GM12878 (cell line): ENCODE results near the gene SH2D2A. TPM values are rescaled to one million over a fixed set of nuclear protein-coding genes. Genes with fewer than 3 reads are reported as not detected.

Source experiments
- BMI1 ChIP-seq: fragments of 450-650 bp; IDR thresholded peaks from 2 replicates; pipeline ENCODE4 v1.6.1; 2016; ENCODE audit warnings: mild to moderate bottlenecking, moderate library complexity, borderline replicate concordance
- CHD1 ChIP-seq: IDR thresholded peaks from 2 replicates; pipeline ENCODE4 v1.6.1; 2012; ENCODE audit warnings: low read depth, low read length, improper control_type of control experiment
- FOXK2 ChIP-seq: fragments of 450-650 bp; IDR thresholded peaks from 2 replicates; pipeline ENCODE4 v1.6.1; 2017; ENCODE audit warnings: mild to moderate bottlenecking, moderate library complexity
- HDAC2 ChIP-seq: fragments of 200-600 bp; sonication (generic); IDR thresholded peaks from 2 replicates; pipeline ENCODE4 v1.6.1; 2017
- KDM1A ChIP-seq: fragments of 200-600 bp; sonication (generic); IDR thresholded peaks from 2 replicates; pipeline ENCODE4 v1.6.1; 2016; ENCODE audit warnings: borderline replicate concordance
- NBN ChIP-seq: fragments of 450-650 bp; IDR thresholded peaks from 2 replicates; pipeline ENCODE4 v1.6.1; 2016
- PAX5 ChIP-seq: IDR thresholded peaks from 2 replicates; pipeline ENCODE4 v1.6.1; 2011; ENCODE audit warnings: low read depth, low read length, borderline replicate concordance
- PML ChIP-seq: IDR thresholded peaks from 2 replicates; pipeline ENCODE4 v1.6.1; 2012; ENCODE audit warnings: low read length, inconsistent platforms
- POU2F2 ChIP-seq: IDR thresholded peaks from 3 replicates; pipeline ENCODE4 v1.6.1; 2011; ENCODE audit warnings: low read depth, mild to moderate bottlenecking, low read length, borderline replicate concordance
- RAD51 ChIP-seq: fragments of 450-650 bp; IDR thresholded peaks from 2 replicates; pipeline ENCODE4 v1.6.1; 2016; ENCODE audit warnings: moderate library complexity, mild to moderate bottlenecking, inconsistent platforms
- SREBF1 ChIP-seq: IDR thresholded peaks from 2 replicates; pipeline ENCODE4 v1.6.1; 2012; ENCODE audit warnings: mild to moderate bottlenecking, low read length
- STAT1 ChIP-seq: fragments of 450-650 bp; conservative IDR thresholded peaks from 2 replicates; pipeline ENCODE4 v1.6.1; 2014; ENCODE audit warnings: antibody characterized with exemption, mild to moderate bottlenecking
- SUPT20H ChIP-seq: IDR thresholded peaks from 2 replicates; pipeline ENCODE4 v1.6.1; 2011; ENCODE audit warnings: low read depth, mild to moderate bottlenecking, low read length, moderate library complexity, borderline replicate concordance; ENCODE audit not compliant: control insufficient read depth
- SUZ12 ChIP-seq: fragments of 200-600 bp; sonication (generic); IDR thresholded peaks from one replicate; pipeline ENCODE4 v1.6.1; 2018; ENCODE audit warnings: antibody characterized with exemption, mild to moderate bottlenecking; ENCODE audit not compliant: unreplicated experiment
- TCF7 ChIP-seq: IDR thresholded peaks from 2 replicates; pipeline ENCODE4 v1.6.1; 2014; ENCODE audit warnings: antibody characterized with exemption, borderline replicate concordance
- YBX1 ChIP-seq: fragments of 450-650 bp; IDR thresholded peaks from 2 replicates; pipeline ENCODE4 v1.6.1; 2016; ENCODE audit warnings: antibody characterized with exemption
- ZNF24 ChIP-seq: fragments of 450-650 bp; IDR thresholded peaks from 2 replicates; pipeline ENCODE4 v1.6.1; 2017; ENCODE audit warnings: antibody characterized with exemption, mild to moderate bottlenecking
- ZZZ3 ChIP-seq: IDR thresholded peaks from 2 replicates; pipeline ENCODE4 v1.6.1; 2011; ENCODE audit warnings: low read depth; ENCODE audit not compliant: control insufficient read depth, insufficient read length
- polyA plus RNA-seq, 11 experiments: library from polyadenylated mRNA; depleted of rRNA in 4 of 11; unstranded in 6 of 11; stranded (reverse) in 5 of 11; fragments of >200 nt; fragmentation: Nextera tagmentation in 4 of 11; fragmentation: Illumina TruSeq in 1 of 11; extraction: Ambion mirVana in 4 of 11; extraction: Trizol in 1 of 11; gene quantifications; 1 replicate in 1 of 11; 2 replicates in 10 of 11; pipeline versions ENCODE4 v1.2.1 to v1.2.3, GENCODE V29; 2011 to 2016; ENCODE audit warnings: inconsistent platforms in 2 of 11, missing spikeins in 2 of 11, low read depth in 1 of 11
- total RNA-seq, 4 experiments: library from RNA; depleted of rRNA in 3 of 4; stranded (reverse); fragments of >200 nt in 3 of 4; fragmentation: Illumina TruSeq in 1 of 4; extraction: Trizol in 1 of 4; gene quantifications; 2 replicates each; pipeline versions ENCODE4 v1.2.1 to v1.2.3, GENCODE V29; 2013 to 2021
- TF ChIP-seq, protein P1 (sequence below): IDR thresholded peaks from 2 replicates; pipeline ENCODE4 v1.6.1; 2011; ENCODE audit warnings: low read depth, low read length, improper control_type of control experiment, borderline replicate concordance
- TF ChIP-seq, protein P2 (sequence below): fragments of 450-650 bp; IDR thresholded peaks from 2 replicates; pipeline ENCODE4 v1.6.1; 2017; ENCODE audit warnings: borderline replicate concordance
- TF ChIP-seq, protein P3 (sequence below): IDR thresholded peaks from 2 replicates; pipeline ENCODE4 v1.6.1; 2011; ENCODE audit warnings: borderline replicate concordance, low read depth, mild to moderate bottlenecking, moderate library complexity, mixed read lengths, low read length; ENCODE audit not compliant: insufficient read depth; ENCODE audit errors: extremely low read length
- TF ChIP-seq, protein P4 (sequence below): fragments of 450-650 bp; IDR thresholded peaks from 2 replicates; pipeline ENCODE4 v1.6.1; 2016; ENCODE audit warnings: mild to moderate bottlenecking
- TF ChIP-seq, protein P5 (sequence below): fragments of 450-650 bp; conservative IDR thresholded peaks from 2 replicates; pipeline ENCODE4 v1.6.1; 2017; ENCODE audit warnings: mild to moderate bottlenecking, moderate library complexity
- TF ChIP-seq, protein P6 (sequence below): IDR thresholded peaks from 2 replicates; pipeline ENCODE4 v1.6.1; 2011; ENCODE audit warnings: borderline replicate concordance, low read depth, mild to moderate bottlenecking, moderate library complexity, low read length; ENCODE audit not compliant: insufficient read depth, poor library complexity, severe bottlenecking

SH2D2A gene
- total and polyA plus RNA-seq, 10 of the 15 experiments (the other 5 are each of a cell fraction or from before 2014, with no cell fraction given), result 0.72 to 15.9 (median 7.0) TPM

DNA sequence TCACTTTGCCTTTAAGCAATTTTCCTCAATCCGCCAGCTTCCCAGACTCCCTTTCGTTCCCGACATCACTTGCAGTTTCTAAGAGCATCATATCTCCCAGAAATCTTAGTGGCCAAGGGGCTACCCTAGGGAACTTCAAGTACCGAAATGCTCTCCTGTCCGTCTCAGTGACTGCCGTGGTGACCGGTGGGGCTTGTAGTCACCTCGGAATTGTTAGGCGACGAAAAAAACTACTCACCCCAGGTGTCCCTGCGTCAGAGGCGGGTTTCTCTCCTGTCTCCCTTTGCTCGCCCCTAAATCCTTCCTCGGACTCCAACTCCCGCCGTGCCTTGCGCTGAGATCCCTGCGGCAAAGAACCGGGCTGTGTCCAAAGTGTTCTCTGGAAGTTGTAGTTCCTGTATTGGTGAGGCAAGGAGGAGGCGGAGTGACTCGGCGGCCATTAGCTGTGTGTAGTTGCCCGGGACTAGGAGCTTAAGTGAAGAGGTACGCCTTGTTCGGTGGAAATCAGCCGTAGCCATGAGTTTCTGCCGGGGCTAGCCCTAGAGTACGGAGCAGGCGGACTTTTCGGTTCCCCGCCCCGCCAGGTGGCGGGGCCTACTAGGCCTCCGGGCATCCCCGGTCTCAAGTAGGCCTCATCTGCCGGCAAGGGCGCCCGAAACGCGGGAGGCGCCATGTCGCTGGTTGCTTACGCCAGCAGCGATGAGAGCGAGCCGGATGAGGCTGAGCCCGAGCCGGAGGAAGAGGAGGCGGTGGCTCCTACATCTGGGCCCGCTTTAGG, 49.4 kb downstream of the SH2D2A start, which contains the start of gene PRCC (continued):
- TF ChIP-seq ZZZ3 (no peak), KDM1A (no peak), CHD1 (peak; percentile 97), YBX1 (no peak), ZNF24 (peak; percentile 69; the same call in 1 of the 2 replicates), POU2F2 (no peak), FOXK2 (no peak), SREBF1 (peak; percentile 93), BMI1 (no peak), PML (0 out of 2 replicates have a peak, but pooled peaks have one; percentile 64), HDAC2 (no peak), RAD51 (no peak), SUPT20H (no peak), NBN (no peak; the same call in none of the 2 replicates), PAX5 (no peak), SUZ12 (peak; percentile 64), TCF7 (no peak), STAT1 (peak; percentile 20; the same call in 1 of the 2 replicates)
- TF ChIP-seq, protein P1, sequence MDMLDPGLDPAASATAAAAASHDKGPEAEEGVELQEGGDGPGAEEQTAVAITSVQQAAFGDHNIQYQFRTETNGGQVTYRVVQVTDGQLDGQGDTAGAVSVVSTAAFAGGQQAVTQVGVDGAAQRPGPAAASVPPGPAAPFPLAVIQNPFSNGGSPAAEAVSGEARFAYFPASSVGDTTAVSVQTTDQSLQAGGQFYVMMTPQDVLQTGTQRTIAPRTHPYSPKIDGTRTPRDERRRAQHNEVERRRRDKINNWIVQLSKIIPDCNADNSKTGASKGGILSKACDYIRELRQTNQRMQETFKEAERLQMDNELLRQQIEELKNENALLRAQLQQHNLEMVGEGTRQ, result no peak
- TF ChIP-seq, protein P2, sequence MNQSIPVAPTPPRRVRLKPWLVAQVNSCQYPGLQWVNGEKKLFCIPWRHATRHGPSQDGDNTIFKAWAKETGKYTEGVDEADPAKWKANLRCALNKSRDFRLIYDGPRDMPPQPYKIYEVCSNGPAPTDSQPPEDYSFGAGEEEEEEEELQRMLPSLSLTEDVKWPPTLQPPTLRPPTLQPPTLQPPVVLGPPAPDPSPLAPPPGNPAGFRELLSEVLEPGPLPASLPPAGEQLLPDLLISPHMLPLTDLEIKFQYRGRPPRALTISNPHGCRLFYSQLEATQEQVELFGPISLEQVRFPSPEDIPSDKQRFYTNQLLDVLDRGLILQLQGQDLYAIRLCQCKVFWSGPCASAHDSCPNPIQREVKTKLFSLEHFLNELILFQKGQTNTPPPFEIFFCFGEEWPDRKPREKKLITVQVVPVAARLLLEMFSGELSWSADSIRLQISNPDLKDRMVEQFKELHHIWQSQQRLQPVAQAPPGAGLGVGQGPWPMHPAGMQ, result no peak
- TF ChIP-seq, protein P3, sequence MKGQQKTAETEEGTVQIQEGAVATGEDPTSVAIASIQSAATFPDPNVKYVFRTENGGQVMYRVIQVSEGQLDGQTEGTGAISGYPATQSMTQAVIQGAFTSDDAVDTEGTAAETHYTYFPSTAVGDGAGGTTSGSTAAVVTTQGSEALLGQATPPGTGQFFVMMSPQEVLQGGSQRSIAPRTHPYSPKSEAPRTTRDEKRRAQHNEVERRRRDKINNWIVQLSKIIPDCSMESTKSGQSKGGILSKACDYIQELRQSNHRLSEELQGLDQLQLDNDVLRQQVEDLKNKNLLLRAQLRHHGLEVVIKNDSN, result no peak
- TF ChIP-seq, protein P4, sequence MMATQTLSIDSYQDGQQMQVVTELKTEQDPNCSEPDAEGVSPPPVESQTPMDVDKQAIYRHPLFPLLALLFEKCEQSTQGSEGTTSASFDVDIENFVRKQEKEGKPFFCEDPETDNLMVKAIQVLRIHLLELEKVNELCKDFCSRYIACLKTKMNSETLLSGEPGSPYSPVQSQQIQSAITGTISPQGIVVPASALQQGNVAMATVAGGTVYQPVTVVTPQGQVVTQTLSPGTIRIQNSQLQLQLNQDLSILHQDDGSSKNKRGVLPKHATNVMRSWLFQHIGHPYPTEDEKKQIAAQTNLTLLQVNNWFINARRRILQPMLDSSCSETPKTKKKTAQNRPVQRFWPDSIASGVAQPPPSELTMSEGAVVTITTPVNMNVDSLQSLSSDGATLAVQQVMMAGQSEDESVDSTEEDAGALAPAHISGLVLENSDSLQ, result peak; percentile 94
- TF ChIP-seq, protein P5, sequence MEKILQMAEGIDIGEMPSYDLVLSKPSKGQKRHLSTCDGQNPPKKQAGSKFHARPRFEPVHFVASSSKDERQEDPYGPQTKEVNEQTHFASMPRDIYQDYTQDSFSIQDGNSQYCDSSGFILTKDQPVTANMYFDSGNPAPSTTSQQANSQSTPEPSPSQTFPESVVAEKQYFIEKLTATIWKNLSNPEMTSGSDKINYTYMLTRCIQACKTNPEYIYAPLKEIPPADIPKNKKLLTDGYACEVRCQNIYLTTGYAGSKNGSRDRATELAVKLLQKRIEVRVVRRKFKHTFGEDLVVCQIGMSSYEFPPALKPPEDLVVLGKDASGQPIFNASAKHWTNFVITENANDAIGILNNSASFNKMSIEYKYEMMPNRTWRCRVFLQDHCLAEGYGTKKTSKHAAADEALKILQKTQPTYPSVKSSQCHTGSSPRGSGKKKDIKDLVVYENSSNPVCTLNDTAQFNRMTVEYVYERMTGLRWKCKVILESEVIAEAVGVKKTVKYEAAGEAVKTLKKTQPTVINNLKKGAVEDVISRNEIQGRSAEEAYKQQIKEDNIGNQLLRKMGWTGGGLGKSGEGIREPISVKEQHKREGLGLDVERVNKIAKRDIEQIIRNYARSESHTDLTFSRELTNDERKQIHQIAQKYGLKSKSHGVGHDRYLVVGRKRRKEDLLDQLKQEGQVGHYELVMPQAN, result peak; percentile 96
- TF ChIP-seq, protein P6, sequence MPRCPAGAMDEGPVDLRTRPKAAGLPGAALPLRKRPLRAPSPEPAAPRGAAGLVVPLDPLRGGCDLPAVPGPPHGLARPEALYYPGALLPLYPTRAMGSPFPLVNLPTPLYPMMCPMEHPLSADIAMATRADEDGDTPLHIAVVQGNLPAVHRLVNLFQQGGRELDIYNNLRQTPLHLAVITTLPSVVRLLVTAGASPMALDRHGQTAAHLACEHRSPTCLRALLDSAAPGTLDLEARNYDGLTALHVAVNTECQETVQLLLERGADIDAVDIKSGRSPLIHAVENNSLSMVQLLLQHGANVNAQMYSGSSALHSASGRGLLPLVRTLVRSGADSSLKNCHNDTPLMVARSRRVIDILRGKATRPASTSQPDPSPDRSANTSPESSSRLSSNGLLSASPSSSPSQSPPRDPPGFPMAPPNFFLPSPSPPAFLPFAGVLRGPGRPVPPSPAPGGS, result no peak
